ENCODE measurements around the gene TRIP13. TPM values are rescaled to one million over a fixed set of nuclear protein-coding genes. Genes with fewer than 3 reads are reported as not detected.
A peak's percentile ranks its signal among the peaks of the same experiment; 100 is the strongest.

The TRIP13 gene
- total and polyA plus RNA-seq, 2 of the 13 experiments (the other 11 are each of a cell fraction or from before 2014, with no cell fraction given): 13.5 to 33.0 TPM

GRCh38 chr5:892394-893136 lies at the start of gene TRIP13, which contains the start of gene BRD9 (continued):
- TF ChIP-seq CCDC6 (CRISPR knock-in tag; IDR thresholded peaks at IDR 0.05) (peak; percentile 91; the same call in 1 of the 2 replicates), XRCC5 (optimal IDR thresholded peaks at IDR 0.05; ENCODE audit: low read length) (peak; percentile 24), NFKB2 (CRISPR knock-in tag; IDR thresholded peaks at IDR 0.05; ENCODE audit: borderline replicate concordance) (peak; percentile 34; the same call in 1 of the 2 replicates), ZNF639 (CRISPR knock-in tag; conservative IDR thresholded peaks at IDR 0.05) (peak; percentile 93), ZNF781 (CRISPR knock-in tag; IDR thresholded peaks at IDR 0.05; ENCODE audit: borderline replicate concordance, not compliant biosample characterization) (no peak), KDM5A (IDR thresholded peaks at IDR 0.05; ENCODE audit: borderline replicate concordance, low read length) (peak; percentile 76; the same call in 1 of the 2 replicates), SP2 (CRISPR knock-in tag; IDR thresholded peaks at IDR 0.05) (peak; percentile 76), MED8 (CRISPR knock-in tag; IDR thresholded peaks at IDR 0.05; ENCODE audit: insufficient replicate concordance) (peak; percentile 18), ZNF740 (CRISPR knock-in tag; IDR thresholded peaks at IDR 0.05) (no peak), ZC3H13 (CRISPR knock-in tag; IDR thresholded peaks at IDR 0.05) (peak; percentile 30), ZFY (CRISPR knock-in tag; IDR thresholded peaks at IDR 0.05) (peak; percentile 95), RERE (CRISPR knock-in tag; IDR thresholded peaks at IDR 0.05; ENCODE audit: low read depth) (no peak), FOSL2 (CRISPR knock-in tag; IDR thresholded peaks at IDR 0.05) (no peak), BRF2 (CRISPR knock-in tag; IDR thresholded peaks at IDR 0.05) (peak; percentile 94), FOXC1 (CRISPR knock-in tag; IDR thresholded peaks at IDR 0.05; ENCODE audit: borderline replicate concordance) (0 out of 2 replicates have a peak, but pooled peaks have one; percentile 11), ZNF543 (CRISPR knock-in tag; IDR thresholded peaks at IDR 0.05) (peak; percentile 61; the same call in 1 of the 2 replicates), ZNF430 (CRISPR knock-in tag; IDR thresholded peaks at IDR 0.05) (no peak), ZNF580 (CRISPR knock-in tag; IDR thresholded peaks at IDR 0.05; ENCODE audit: borderline replicate concordance, low read depth) (no peak; the same call in 1 of the 2 replicates)

All from HepG2 (cell line).